D721Med (cell line): ENCODE results near the gene IL17RA.

ENCODE experiments used
- DNase-seq: peaks from one replicate; pipeline ENCODE4 v3.0.0; 2011; ENCODE audit warnings: low spot score; ENCODE audit not compliant: insufficient read length
- FAIRE-seq: peaks from 2 replicates; lab custom pipeline; 2011; peaks lifted over from hg19 to GRCh38; lab: Jason Lieb, UNC
- CTCF ChIP-seq: IDR thresholded peaks from 2 replicates; pipeline ENCODE4 v1.5.1; 2012; ENCODE audit warnings: mild to moderate bottlenecking, control low read depth; ENCODE audit not compliant: insufficient read depth; ENCODE audit errors: missing control alignments

Gene IL17RA

GRCh38 chr22:17083811-17084441 lies 874 bp upstream of the IL17RA start:
- no peak for TF ChIP-seq CTCF
- FAIRE-seq (no peak), DNase-seq (no peak)

DNA sequence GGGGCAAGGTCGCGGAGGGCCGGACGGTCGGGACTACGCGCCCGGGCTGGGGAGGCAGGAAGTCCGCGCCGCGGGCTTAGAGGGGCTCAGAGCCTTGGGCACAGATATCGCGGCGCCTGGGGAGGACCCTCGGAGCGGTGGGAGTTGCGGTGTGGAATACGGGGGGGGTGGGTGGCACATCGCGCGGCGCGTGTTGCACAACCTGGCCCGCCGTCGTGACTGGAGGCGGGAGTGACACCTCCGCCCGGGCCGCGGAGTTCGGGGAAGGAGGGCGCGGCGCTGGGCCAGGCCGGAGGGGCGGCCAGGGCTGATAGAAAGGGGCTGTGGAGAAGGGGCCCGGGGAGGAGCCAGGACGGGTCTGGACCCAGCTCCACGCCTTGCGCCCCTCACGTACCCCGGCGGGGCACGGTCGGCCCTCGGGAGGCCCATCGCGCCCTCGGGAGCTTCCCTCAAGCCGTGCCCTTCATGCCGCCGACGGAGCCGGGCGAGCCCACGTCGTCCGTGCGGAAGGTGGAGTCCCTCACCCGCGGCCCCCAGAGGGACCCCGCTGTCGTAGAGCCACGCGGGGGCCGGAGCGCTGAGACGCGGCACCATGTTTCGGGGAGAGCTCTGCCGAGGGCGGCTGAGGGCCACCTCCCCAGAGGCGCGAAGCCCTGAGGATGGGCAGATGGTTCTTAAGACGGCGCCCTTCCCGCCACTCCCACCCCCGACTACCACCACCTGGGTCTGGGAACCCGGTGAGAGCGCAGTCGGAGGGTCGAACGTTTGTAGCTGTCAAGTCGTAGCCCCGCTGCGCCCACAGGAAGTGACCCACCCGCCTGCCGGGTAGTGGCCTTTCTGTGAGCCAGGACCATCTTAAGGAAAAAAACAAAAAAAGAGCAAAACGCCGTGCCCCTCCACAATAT lies 729 bp downstream of the IL17RA start:
- FAIRE-seq (no peak), DNase-seq (no peak)
- TF ChIP-seq CTCF, result no peak

DNA sequence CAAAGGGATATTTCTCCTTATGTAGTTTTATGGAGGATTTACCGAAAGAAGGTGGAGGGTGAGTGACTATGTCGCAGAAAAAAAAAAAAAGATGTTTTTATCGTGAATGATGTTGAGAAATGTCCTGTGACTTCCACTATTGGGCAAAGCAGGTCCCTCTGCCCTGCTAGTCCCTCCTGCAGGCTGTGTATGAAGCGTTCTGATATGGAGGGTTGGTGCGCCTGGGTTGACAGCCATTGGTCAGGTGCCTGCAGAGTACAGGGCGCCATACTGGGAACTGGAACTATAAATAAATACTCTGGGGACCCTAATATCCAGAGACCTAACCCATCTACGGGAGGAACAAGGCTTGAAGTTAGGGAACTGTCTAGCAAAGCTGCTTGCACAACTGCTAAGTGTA lies 1.5 kb downstream of the IL17RA start:
- no peak for DNase-seq
- no peak for TF ChIP-seq CTCF
- FAIRE-seq, result no peak

DNA sequence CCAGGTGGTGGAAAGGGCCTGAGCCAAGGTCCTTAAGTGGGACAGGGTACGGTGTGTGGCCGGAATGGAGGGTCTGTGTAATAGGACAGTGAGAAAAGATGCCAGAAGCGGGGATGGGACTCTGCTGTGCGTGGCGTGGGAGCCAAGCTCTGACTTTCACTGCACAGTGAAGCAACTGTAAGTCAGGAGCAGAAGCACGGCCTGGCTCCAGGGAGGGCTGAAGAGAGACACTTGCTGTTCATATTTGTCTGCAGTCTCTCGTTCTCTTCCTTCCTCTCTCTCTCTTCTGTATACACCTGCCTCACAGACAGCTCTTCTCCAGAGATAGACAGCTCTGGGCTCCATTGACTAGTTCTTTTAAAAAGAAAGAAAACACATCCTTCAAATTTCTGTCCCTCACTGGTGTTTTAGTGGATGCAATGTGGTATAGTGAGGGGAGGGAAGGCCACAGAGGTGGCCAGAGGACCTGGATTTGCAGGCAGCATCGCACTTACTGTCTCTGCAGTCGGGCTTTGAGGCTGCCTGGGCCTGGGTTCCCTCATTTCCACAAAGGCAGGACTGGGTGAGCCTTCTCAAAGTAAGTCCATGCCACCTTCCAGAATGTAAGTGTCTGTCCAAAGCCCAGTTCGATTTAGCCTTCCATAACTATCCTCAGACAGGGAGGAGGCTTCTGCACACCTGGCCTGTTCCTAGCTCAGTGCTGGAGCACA lies 2.1 kb downstream of the IL17RA start:
- DNase-seq, result no peak

GRCh38 chr22:17087498-17088131 lies 2.8 kb downstream of the IL17RA start:
- DNase-seq (no peak), FAIRE-seq (no peak)
- TF ChIP-seq CTCF, result no peak

More for the DNA sequence above, 2.1 kb downstream of the IL17RA start:
- FAIRE-seq, result no peak
- TF ChIP-seq CTCF, result no peak

DNA sequence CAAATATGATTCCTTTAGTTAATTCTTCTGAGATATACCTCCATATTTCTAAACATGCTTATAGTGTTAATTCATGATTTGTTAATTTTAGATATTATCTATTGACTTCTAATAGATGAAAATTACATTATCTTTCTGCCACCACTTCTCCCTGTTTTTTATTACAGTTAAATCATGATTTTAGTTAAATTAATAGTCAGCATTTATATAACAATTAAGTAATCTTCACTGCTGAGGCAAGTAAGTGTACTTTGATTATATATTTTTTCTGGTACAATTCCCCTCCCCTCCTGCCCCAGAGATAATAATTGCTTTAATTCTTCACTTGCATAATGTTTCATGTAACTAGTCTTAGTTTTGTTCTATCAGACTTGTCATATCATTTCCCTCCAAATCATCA lies 5.8 kb downstream of the IL17RA start:
- no peak for TF ChIP-seq CTCF
- DNase-seq (no peak), FAIRE-seq (no peak)
